Mesothelial cell of epicardium (in vitro differentiated cells): Measurements from ENCODE around the gene UBE2J2. TPM values are rescaled to one million over a fixed set of nuclear protein-coding genes. Genes with fewer than 3 reads are reported as not detected.

Source experiments
- DNase-seq, 2 experiments: peaks; one replicate each; pipeline ENCODE4 v3.0.0; 2021; ENCODE audit warnings: low spot score in 2 of 2; ENCODE audit not compliant: unreplicated experiment in 2 of 2
- H3K27ac Mint-ChIP-seq: 2 replicates; pipeline ENCODE4 v1.8.0; 2021; ENCODE audit warnings: mixed read lengths
- H3K27me3 Mint-ChIP-seq: 2 replicates; pipeline ENCODE4 v1.8.0; 2021; ENCODE audit warnings: low read depth, mixed read lengths
- H3K36me3 Mint-ChIP-seq: 2 replicates; pipeline ENCODE4 v1.8.0; 2021; ENCODE audit warnings: mixed read lengths
- H3K4me1 Mint-ChIP-seq: 2 replicates; pipeline ENCODE4 v1.8.0; 2021; ENCODE audit warnings: mixed read lengths
- H3K4me3 Mint-ChIP-seq: 2 replicates; pipeline ENCODE4 v1.8.0; 2021; ENCODE audit warnings: mild to moderate bottlenecking, moderate library complexity, mixed read lengths
- H3K9me3 Mint-ChIP-seq: 2 replicates; pipeline ENCODE4 v1.8.0; 2021; ENCODE audit warnings: mixed read lengths
- CTCF ChIP-seq: fragments of 200-600 bp; sonication (generic); IDR thresholded peaks from one replicate; pipeline ENCODE4 v1.5.0; 2021; ENCODE audit warnings: antibody characterized with exemption; ENCODE audit not compliant: unreplicated experiment
- total RNA-seq: library from RNA; stranded (reverse); gene quantifications from 3 replicates; pipeline ENCODE4 v1.2.1, GENCODE V29; 2021

UBE2J2 gene
- total RNA-seq, 1 donor from 2014 or later = 75.7 TPM

- H3K27ac Mint-ChIP-seq = no peak overlapping the region
- TF ChIP-seq CTCF = no peak
- no peaks in the 10 kb centered on the region for H3K9me3 Mint-ChIP-seq
- H3K4me3 Mint-ChIP-seq = no peak overlapping the region
- no peak for DNase-seq
- H3K4me1 Mint-ChIP-seq = no peaks in the 10 kb centered on the region
- no peaks in the 10 kb centered on the region for H3K27me3 Mint-ChIP-seq
- H3K36me3 Mint-ChIP-seq = peaks cover 15% of the 10 kb centered on the region
Observed at GRCh38 chr1:1216770-1217620, 56.7 kb downstream of the UBE2J2 start.

- Mint-ChIP-seq H3K27ac (no peak overlapping the region), H3K36me3 (peaks cover 15% of the 10 kb centered on the region), H3K9me3 (no peaks in the 10 kb centered on the region), H3K4me3 (no peak overlapping the region), H3K27me3 (no peaks in the 10 kb centered on the region), H3K4me1 (no peaks in the 10 kb centered on the region)
- DNase-seq = no peak
- no peak for TF ChIP-seq CTCF
Observed at GRCh38 chr1:1215881-1216605, 57.6 kb downstream of the UBE2J2 start.

- no peak for TF ChIP-seq CTCF
- Mint-ChIP-seq H3K4me1 (no peaks in the 10 kb centered on the region), H3K4me3 (no peak overlapping the region), H3K27me3 (no peaks in the 10 kb centered on the region), H3K36me3 (peaks cover 10% of the 10 kb centered on the region), H3K27ac (peak overlapping the region; percentile 21), H3K9me3 (no peaks in the 10 kb centered on the region)
- no peak for DNase-seq
Observed at GRCh38 chr1:1215080-1215676, 58.5 kb downstream of the UBE2J2 start.

- Mint-ChIP-seq H3K36me3 (peaks cover 10% of the 10 kb centered on the region), H3K4me3 (no peak within 1 kb of the TSS), H3K4me1 (no peaks in the 10 kb centered on the region), H3K9me3 (no peaks in the 10 kb centered on the region), H3K27ac (peak within 1 kb of the TSS; percentile 21), H3K27me3 (peaks cover 1% of the 10 kb centered on the region)
- no peak for TF ChIP-seq CTCF
- DNase-seq = no peak
Observed at GRCh38 chr1:1213345-1214265, 60.0 kb downstream of the UBE2J2 start, which contains the start of gene TNFRSF4. Gene TNFRSF4 (minus strand): TSS chr1:1214153. CDS start chr1:1214127, 26 bp downstream.

- peaks cover 7% of the 10 kb centered on the region for H3K36me3 Mint-ChIP-seq
- no peak for TF ChIP-seq CTCF
- no peak overlapping the region for H3K27ac Mint-ChIP-seq
- H3K4me1 Mint-ChIP-seq = peaks cover 2% of the 10 kb centered on the region
- H3K9me3 Mint-ChIP-seq = no peaks in the 10 kb centered on the region
- H3K4me3 Mint-ChIP-seq = no peak overlapping the region
- no peak for DNase-seq
- H3K27me3 Mint-ChIP-seq = peaks cover 5% of the 10 kb centered on the region
Observed at GRCh38 chr1:1212780-1213344, 60.8 kb downstream of the UBE2J2 start.
